H54 (cell line): ENCODE data around the gene TEX54.
"Not testable (repeated sequence)": the region's sequence is repeated elsewhere in the genome, so short reads cannot be mapped to it uniquely, and the experiment has no call there.

Experiments used
- DNase-seq: peaks from one replicate; pipeline ENCODE4 v3.0.0; 2011; ENCODE audit warnings: low spot score, mixed read lengths; ENCODE audit not compliant: insufficient read length
- FAIRE-seq: peaks from 3 replicates; lab custom pipeline; 2011; peaks lifted over from hg19 to GRCh38; lab: Jason Lieb, UNC
- POLR2A ChIP-seq: IDR thresholded peaks from 2 replicates; pipeline ENCODE4 v1.6.1; 2011; ENCODE audit warnings: low read depth, mild to moderate bottlenecking, low read length

Gene TEX54

DNA sequence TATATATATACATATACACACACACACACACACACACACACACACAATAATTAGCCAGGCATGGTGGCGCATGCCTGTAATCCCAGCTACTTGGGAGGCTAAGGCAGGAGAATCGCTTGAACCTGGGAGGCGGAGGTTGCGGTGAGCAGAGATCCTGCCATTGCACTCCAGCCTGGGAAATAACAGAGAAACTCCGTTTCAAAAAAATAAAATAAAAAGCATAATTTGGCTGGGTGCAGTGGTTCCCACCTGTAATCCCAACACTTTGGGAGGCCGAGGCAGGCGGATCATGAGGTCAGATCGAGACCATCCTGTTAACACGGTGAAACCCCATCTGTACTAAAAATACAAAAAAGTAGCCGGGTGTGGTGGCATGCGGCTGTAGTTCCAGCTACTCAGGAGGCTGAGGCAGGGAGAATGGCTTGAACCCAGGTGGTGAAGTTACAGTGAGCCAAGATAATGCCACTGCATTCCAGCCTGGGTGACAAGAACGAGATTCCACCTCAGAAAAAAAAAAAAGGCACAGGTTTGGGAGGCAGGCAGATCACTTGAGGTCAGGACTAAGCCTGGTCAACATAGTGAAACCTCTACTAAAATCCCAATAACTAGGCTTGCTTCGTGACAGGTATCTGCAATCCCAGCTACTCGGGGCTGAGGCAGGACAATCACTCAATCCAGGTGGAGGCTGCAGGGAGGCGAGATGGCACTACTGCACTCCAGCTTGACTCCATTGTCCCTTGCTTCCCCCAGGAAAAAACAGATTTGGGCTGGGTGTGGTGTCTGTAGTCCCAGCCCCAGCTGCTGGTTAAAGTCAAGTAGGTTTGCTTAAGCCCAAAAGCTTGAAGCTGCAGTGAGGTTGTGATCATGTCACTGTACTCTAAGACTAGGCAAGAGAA, 18.5 kb upstream of the TEX54 start:
- FAIRE-seq (no peak), DNase-seq (no peak)
- TF ChIP-seq POLR2A = peak; percentile 39; the same call in 1 of the 2 replicates

DNA sequence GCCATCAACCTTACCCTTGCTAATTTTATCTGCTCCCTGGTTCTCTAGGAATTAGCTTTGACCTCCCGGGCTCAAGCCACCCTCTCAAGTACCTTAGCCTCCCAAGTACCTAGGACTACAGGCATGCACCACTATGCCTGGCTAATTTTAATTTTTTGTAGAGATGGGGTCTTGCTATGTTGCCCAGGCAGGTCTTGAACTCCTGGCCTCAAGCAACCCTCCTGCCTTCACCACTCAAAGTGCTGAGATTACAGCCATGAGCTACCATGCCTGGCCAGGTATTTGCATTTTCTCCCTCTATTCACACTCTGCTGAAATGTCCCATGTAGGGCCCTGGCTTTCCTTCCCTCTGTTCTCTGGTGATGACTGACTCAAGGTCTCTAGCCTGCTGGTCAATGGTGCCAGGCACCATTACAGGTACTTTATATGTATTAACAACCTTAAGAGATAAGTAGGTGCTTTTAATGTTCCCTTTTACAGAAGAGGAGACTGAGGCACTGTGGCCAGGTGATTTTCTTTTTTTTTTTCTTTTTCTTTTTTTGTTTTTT, 15.2 kb upstream of the TEX54 start:
- DNase-seq (no peak), FAIRE-seq (no peak)
- TF ChIP-seq POLR2A = no peak

DNA sequence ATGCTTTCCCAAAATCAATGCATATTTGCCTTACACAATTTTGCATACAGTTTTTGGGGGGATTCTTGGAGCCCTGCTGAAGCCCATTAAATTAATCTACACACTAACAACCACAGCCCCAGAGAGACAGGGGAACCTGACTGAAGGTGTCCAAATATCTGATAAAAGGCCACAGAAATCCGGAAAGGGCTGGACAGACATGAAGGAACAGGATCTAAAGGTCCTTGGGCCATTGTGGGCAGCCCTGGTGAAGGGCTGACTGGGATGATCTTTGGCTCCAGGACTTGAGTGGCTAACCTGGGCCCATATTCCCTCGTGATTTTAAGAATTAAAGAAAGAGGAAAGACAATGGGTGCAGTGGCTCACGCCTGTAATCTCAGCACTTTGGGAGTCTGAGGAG, 13.5 kb upstream of the TEX54 start:
- DNase-seq (no peak), FAIRE-seq (no peak)
- no peak for TF ChIP-seq POLR2A

DNA sequence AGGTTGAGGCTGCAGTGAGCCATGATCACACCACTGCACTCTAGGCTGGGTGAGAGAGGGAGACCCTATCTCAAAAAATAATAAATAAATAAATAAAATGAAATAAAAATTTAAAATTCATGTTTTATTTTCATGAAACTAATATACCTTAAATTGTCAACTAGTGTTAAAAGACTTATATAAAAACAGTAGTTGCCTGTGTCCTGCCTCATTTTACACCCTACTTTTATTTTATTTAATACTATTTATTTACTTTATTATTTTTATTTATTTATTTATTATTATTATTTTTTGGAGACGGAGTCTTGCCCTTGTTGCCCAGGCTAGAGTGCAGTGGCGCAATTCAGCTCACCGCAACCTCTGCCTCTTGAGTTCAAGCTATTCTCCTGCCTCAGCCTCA, 11.5 kb upstream of the TEX54 start:
- TF ChIP-seq POLR2A = no peak
- no peak for FAIRE-seq
- no peak for DNase-seq

DNA sequence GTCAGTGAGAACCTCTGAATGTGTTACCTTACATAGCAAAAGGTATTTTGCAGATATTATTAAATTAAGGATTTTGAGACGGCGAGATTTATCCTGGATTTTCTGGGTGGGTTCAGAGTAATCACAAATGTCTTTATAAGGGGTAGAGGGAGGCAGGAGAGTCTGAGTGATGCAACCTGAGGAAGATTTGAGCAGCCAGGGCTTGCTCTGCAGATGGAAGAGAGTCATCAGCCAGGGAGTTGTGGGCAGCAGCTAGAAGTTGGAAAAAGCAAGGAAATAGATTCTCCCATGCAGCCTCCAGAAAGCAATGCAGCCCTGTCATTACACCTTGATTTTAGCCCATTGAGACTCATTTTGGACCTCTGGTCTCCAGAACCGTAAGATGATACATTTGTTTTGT, 10.8 kb upstream of the TEX54 start:
- no peak for DNase-seq
- TF ChIP-seq POLR2A = no peak
- no peak for FAIRE-seq

DNA sequence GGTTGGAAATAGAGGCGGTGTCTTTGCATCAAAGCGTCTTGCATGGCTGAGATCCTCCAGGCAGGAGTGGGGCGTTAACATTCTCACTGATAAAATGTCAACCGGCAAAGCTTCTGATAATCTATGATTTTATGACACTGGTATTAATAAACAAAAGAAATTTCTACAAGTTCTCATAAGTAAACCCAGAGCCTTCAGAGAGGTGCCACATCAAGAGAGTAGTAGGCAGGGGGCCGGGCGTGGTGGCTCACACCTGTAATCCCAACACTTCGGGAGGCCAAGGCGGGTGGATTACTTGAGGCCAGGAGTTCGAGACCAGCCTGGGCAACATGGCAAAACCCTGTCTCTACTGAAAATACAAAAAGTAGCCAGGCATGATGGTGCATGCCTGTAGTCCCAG, 10.2 kb upstream of the TEX54 start:
- not testable (repeated sequence) for FAIRE-seq, DNase-seq

DNA sequence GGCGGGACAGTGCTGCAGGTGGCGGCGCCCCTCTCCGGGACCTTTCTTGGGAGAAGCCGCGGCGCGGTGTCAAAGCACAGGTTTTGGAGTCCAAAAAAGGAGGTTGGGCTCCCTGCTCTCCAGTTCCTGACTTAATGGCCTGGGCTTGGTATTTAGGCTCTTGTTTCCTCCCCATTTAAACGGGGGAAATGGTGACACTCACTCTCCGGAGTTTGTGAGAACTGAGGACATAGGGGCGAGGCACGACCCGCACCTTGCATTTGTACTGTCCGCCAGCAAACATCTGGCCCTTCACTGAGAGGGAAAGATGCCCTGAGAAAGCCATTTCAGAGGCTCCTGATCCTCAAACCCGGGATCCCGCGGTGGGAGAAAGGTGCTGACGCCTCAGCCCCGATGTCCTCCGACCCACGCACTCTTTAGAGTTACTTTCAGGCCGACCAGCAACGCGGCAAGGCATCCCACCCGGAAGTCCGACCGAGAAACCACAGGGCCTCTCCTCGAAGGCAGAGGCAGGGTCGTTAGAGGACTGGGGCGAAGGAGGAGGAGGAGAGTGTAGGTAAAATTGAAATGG, 9.6 kb upstream of the TEX54 start:
- FAIRE-seq = no peak
- TF ChIP-seq POLR2A = no peak
- DNase-seq = no peak

DNA sequence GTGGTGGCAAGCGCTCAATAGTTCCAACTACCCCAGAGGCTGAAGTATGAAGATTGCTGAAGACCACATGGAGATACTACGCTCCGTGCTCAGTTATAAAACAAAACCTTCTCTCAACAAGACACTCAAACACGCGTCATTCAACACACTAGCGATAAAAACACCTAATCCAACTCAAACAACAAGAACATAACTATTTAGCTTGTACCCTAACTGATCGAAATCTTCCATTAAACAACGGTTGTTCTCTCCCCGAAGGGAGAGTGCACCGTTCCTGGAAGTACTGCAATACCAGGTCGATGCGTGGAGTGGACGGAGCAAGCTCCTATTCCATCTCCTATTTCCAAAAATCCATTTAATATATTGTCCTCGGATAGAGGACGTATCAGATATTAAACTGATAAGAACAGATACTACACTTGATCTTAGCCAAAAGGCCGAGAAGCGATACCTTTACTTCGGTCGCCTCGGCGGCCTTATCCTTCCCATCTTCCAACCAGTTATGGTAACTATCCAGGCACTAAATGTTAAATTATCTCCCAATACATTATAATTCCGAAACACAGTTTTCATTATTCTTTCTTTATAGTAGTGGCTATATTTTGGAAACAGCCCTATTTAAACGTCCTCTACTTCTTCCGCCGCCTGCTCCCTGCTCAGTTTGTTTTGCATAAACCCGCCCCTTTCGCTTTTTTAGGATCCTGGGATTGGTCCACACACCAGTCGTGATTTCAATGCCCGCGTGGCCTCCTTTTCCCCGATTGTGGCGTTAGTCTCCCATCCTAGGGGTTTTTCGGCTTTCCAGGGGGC, 8.9 kb upstream of the TEX54 start:
- FAIRE-seq (peak; percentile 38), DNase-seq (peak; percentile 74)
- peak; percentile 99 for TF ChIP-seq POLR2A

DNA sequence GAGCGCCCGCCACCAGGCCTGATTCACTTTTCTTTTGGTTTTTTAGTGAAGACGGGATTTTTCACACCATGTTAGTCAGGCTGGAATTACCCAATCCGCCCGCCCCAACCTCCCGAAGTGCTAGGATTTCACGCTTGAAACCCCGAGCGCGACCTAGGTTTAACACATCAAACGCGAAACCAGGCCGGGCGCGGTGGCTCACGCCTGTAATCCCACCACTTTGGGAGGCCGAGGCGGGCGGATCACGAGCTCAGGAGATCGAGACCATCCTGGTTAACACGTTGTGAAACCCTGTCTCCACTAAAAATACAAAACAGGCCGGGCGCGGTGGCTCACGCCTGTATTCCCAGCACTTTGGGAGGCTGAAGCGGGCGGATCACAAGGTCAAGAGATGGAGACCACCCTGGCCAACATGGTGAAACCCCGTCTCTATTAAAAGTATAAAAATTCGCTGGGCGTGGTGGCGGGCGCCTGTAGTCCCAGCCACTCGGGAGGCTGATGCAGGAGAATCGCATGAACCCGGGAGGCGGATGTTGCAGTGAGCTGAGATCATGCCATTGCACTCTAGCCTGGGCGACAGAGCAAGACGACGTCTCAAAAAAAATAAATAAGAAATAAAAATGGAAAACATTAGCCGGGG, 8.2 kb upstream of the TEX54 start:
- DNase-seq, FAIRE-seq: not testable (repeated sequence)
- TF ChIP-seq POLR2A = peak; percentile 60

DNA sequence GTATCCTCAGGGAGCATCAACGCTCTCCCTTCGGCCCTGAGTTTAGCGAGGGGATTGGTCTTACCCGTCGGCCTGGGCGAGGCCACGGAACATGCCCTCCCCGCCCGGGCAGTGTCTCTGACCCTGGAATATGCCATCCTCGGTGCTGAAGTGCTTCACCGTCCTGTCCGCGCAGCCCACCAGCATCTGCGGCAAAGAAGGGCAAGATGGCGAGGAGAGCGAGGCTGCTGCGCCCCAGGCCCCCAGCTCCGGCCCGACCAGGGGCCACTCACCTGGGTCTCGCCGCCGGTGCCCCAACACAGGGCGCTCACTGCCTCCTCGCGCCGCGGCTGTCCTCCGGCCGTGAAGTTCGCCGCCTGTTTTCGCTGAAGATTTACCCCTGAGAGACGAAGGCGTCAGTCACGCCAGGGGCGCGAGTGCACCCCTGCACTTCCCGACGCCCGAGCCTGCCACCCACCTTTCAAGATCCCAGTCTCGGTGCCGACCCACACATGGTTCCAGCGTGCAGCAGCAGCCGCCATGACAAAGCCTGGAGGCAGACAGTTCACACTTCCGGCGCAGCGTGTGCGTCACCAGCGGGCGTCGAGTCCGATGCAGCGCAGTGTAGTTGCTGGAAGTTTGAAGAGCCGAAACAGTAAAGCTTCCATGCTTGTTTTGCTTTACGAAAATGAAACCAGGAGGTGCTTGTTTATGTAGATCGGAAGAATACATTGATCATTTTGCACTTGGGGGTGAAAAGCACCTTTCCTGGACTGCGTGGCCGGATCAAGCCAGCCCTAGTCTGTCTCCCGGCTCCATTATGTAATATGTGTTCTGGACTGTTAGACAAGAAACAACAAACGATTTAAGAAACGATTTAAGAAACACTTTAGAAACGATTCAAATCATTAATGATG, 6.7 kb upstream of the TEX54 start, which contains the start of gene WDR74:
TSS of gene WDR74 (minus strand) at position 541 of the 896 bp plus-strand sequence. CDS start at position 521, 20 bp downstream.
- DNase-seq (peak; percentile 71), FAIRE-seq (no peak)
- peak; percentile 95 for TF ChIP-seq POLR2A

DNA sequence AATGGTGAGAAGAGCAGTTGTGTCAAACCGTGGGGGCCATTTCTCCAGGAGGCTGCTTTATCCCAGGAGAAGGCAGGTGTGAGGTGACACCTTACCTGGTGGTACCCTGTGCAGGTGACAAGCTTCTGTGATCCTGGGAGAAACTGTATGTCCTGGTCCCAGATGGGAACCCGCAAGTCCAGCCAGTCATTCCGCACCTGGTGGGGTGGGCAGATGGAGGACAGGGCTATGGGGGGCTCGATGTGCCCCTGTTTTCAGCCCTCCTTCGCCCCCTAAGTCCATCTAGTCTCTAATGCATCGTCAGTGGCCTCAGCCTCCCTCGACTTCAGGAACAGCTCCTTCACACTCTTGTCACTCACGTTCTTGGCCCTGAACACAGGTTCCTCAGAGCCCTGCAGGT, 2.7 kb upstream of the TEX54 start:
- DNase-seq = no peak
- TF ChIP-seq POLR2A = no peak
- FAIRE-seq = no peak

DNA sequence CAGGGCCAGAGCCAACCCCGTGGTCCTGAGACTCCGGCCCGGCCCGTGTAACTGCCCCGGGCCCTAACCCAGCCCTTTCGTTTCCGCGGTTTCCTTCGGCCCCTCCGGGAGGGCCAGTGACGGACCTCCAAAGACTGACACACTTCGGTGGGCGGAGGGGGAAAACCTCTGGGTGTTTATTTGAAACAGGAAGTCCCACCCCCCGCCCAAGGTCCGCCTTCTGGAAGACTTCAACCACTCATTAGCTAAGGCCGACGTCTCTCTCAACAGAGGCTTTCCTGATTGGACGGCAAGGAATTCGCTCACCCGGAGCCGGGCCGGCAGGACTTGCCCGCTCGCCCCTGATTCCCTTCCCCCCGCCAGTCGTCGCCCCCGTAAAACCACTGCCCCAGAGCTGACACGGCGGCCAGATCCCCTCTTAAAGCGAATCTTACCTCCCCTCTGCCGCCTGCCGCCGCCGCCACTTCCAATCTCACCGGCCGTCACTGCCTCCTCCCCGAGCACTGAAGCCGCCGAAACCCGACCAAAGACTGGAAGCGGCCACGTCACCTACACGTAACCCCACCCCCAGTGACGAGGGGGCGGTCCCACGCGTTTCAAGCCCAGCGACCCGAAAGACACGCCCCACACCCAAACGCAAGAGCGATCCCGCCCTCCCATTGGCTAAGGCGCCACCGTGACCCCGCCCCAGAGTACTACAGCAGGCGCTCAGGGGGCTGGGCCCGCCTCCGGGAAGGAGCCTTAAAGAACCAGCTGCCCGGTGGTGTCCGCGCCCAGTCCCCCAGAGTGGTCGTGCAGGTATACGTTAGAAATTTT, 913 bp downstream of the TEX54 start, which contains the start of gene STX5:
TSS of gene STX5 (minus strand) at position 532 of the 816 bp plus-strand sequence. CDS start 808 bp downstream, outside the sequence.
- FAIRE-seq (no peak), DNase-seq (peak; percentile 84)

More for the DNA sequence above, 913 bp downstream of the TEX54 start, which contains the start of gene STX5:
- TF ChIP-seq POLR2A = peak; percentile 68
